ENCODE measurements around the gene HES7. TPM values are rescaled to one million over a fixed set of nuclear protein-coding genes. Genes with fewer than 3 reads are reported as not detected.
A peak's percentile ranks its signal among the peaks of the same experiment; 100 is the strongest.

The HES7 gene
- total and polyA plus RNA-seq, 4 donors: not detected

DNA sequence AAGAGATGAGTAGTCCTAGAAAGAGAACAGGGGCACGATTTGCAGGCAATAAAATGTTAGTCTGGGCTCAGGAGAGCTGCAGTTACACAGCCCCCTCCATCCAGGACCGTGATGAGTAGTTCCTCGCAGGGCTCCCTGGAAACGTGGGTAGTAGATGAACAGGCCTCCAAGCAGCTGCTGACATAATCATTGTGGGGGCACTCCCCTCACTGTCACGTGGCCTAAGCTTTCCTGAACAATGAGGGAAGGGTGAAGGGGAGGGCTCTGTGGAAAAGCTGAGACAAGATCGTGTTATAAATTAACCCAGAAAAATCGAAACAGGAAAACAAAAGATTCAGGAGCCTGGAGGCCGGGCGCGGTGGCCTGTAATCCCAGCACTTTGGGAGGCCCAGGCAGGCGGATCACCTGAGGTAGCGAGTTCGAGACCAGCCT, 29.6 kb upstream of the HES7 start:
- Histone ChIP-seq H3K27me3 (ENCODE audit: control insufficient read depth in 4 of 4, insufficient read depth in 4 of 4, low read length in 3 of 4) (no peaks in the 10 kb centered on the region), H3K4me1 (ENCODE audit: control insufficient read depth in 4 of 4, insufficient read depth in 4 of 4, low read length in 3 of 4) (peaks cover 15 to 54% (median 33%) of the 10 kb centered on the region in 4 donors), H3K36me3 (ENCODE audit: control insufficient read depth in 4 of 4, insufficient read depth in 3 of 4, low read depth in 1 of 4, low read length in 3 of 4) (peaks cover 11 to 20% (median 15%) of the 10 kb centered on the region in 4 donors), H3K9me3 (ENCODE audit: control insufficient read depth in 4 of 4, low read length in 3 of 4) (no peaks in the 10 kb centered on the region), H3K27ac (ENCODE audit: low read depth in 1 of 2, low read length in 2 of 2) (peak overlapping the region; percentile 97 to 99), H3K4me3 (ENCODE audit: low read depth in 1 of 3, low read length in 3 of 3) (peak overlapping the region in 1 of 3 donors; percentile 69), H3K9ac (ENCODE audit: low read depth in 1 of 2, low read length in 2 of 2) (peak overlapping the region; percentile 7 to 99)
- TF ChIP-seq RAD21 (IDR thresholded peaks at IDR 0.05) (peak in 1 of 2 donors; percentile 3), HNF4G (IDR thresholded peaks at IDR 0.05) (no peak), TAF1 (conservative IDR thresholded peaks at IDR 0.05) (peak; percentile 36), CTCF (IDR thresholded peaks at IDR 0.05; ENCODE audit: low read depth, low read length, missing input control) (no peak), FOXA1 (IDR thresholded peaks at IDR 0.05) (no peak), REST (IDR thresholded peaks at IDR 0.05) (peak; percentile 45), GABPA (IDR thresholded peaks at IDR 0.05 in 1 of 2, conservative IDR thresholded peaks at IDR 0.05 in 1 of 2) (no peak), HNF4A (conservative IDR thresholded peaks at IDR 0.05) (peak in 1 of 2 donors; percentile 54), SP1 (IDR thresholded peaks at IDR 0.05) (peak; percentile 7), FOXA2 (IDR thresholded peaks at IDR 0.05) (no peak), NR2F2 (IDR thresholded peaks at IDR 0.05) (no peak), EGR1 (IDR thresholded peaks at IDR 0.05; ENCODE audit: low read depth in 2 of 2) (peak in 1 of 2 donors; percentile 42), ZBTB33 (IDR thresholded peaks at IDR 0.05) (peak; percentile 25), YY1 (IDR thresholded peaks at IDR 0.05) (no peak), RXRA (IDR thresholded peaks at IDR 0.05) (peak; percentile 45 to 74), JUND (IDR thresholded peaks at IDR 0.05) (peak; percentile 62 to 85)
- TF ChIP-seq, protein P1, sequence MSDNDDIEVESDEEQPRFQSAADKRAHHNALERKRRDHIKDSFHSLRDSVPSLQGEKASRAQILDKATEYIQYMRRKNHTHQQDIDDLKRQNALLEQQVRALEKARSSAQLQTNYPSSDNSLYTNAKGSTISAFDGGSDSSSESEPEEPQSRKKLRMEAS (IDR thresholded peaks at IDR 0.05): peak; percentile 58
- TF ChIP-seq, protein P2, sequence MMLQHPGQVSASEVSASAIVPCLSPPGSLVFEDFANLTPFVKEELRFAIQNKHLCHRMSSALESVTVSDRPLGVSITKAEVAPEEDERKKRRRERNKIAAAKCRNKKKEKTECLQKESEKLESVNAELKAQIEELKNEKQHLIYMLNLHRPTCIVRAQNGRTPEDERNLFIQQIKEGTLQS (IDR thresholded peaks at IDR 0.05): peak; percentile 16
- peak; percentile 64 for DNase-seq (ENCODE audit: low spot score)
- 10% methylated on average over 13 of the region's 13 CpGs for WGBS
